GM18909 (cell line): ENCODE measurements around the gene NUMA1.
A peak's percentile ranks its signal among the peaks of the same experiment; 100 is the strongest.

ENCODE experiments used
- ATAC-seq: cut with Tn5 transposase; IDR thresholded peaks from one replicate; pipeline ENCODE4 v1.9.1; 2021; ENCODE audit warnings: mild to moderate bottlenecking; ENCODE audit not compliant: unreplicated experiment, poor library complexity

The NUMA1 gene

GRCh38 chr11:72080326-72081183 lies at the start of gene NUMA1, which contains the start of gene LRRC51:
Gene NUMA1, minus strand, starts transcription at chr11:72080542. Its CDS starts 44,599 bp downstream, at chr11:72035943.
Gene LRRC51, plus strand, starts transcription at chr11:72080850. Its CDS starts 8,234 bp downstream, at chr11:72089084.
- peak; percentile 92 for ATAC-seq

GRCh38 chr11:72129381-72129780 lies 49.0 kb upstream of the NUMA1 start:
- ATAC-seq = no peak

GRCh38 chr11:72127923-72128322 lies 47.6 kb upstream of the NUMA1 start:
- no peak for ATAC-seq

GRCh38 chr11:72125956-72126355 lies 45.6 kb upstream of the NUMA1 start:
- ATAC-seq = no peak

GRCh38 chr11:72124046-72124445 lies 43.7 kb upstream of the NUMA1 start:
- no peak for ATAC-seq

- no peak for ATAC-seq
These were observed 42.8 kb upstream of the NUMA1 start for GRCh38 chr11:72123117-72123653.

GRCh38 chr11:72122607-72123006 lies 42.3 kb upstream of the NUMA1 start:
- no peak for ATAC-seq

GRCh38 chr11:72120930-72121329 lies 40.6 kb upstream of the NUMA1 start:
- no peak for ATAC-seq

- ATAC-seq = no peak
These were observed 38.9 kb upstream of the NUMA1 start for GRCh38 chr11:72119198-72119597.

GRCh38 chr11:72116019-72116755 lies 35.8 kb upstream of the NUMA1 start:
- ATAC-seq = no peak

- ATAC-seq = no peak
These were observed 34.2 kb upstream of the NUMA1 start for GRCh38 chr11:72114570-72114969.

GRCh38 chr11:72112978-72113808 lies 32.9 kb upstream of the NUMA1 start:
- ATAC-seq = no peak

- peak; percentile 89 for ATAC-seq
These were observed 32.0 kb upstream of the NUMA1 start, which contains the start of gene ANAPC15 for GRCh38 chr11:72112143-72112977. Gene ANAPC15, minus strand, starts transcription at chr11:72112695. Its CDS starts 1,419 bp downstream, at chr11:72111276.

GRCh38 chr11:72111300-72112142 lies 31.2 kb upstream of the NUMA1 start:
- peak; percentile 0 for ATAC-seq

GRCh38 chr11:72105888-72106287 lies 25.5 kb upstream of the NUMA1 start, which contains the start of gene TOMT:
Gene TOMT, plus strand, starts transcription at chr11:72105924. Its CDS starts 28 bp downstream, at chr11:72105952.
- no peak for ATAC-seq

GRCh38 chr11:72103754-72104167 lies 23.4 kb upstream of the NUMA1 start:
- ATAC-seq = no peak

GRCh38 chr11:72102946-72103753 lies 22.8 kb upstream of the NUMA1 start, which contains the start of gene LAMTOR1:
Gene LAMTOR1, minus strand, starts transcription at chr11:72103297. Its CDS starts 73 bp downstream, at chr11:72103224.
- peak; percentile 93 for ATAC-seq
